Measurements from ENCODE around the gene GPX4.

DNA sequence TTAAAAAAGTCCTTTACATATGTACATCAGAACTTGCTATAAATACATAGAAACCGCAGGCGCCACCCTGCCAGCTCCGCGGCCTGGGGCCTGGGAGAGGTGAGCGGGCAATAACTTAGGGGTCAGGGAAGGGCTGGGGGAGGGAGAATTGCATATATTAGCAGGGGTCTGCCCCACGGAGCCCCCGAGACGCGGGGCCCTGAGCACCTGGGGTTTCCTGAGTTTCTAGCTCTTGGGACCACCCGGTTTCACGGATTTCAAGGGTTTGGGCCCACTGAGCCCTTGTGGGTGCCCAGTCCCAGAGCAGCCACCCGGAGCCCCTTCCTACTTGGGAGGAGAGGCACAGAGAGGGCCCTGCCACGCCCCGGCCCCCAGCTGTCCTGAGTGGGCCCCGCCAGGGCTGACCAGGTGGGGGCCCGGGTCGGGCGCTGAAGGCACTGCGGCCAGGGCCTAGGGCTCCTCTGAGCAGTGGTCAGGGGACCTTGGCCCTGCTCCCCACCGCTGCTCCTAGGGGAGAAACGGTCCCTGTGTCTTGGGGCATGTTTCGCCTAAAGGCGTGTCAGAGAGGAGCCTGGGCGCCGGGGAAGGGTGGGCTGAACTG, 4.0 kb downstream of the GPX4 start:
- TF ChIP-seq POLR2AphosphoS5 (IDR thresholded peaks at IDR 0.05) (no peak), POLR2A (IDR thresholded peaks at IDR 0.05; ENCODE audit: low read depth) (no peak)
- TF ChIP-seq, protein P1, sequence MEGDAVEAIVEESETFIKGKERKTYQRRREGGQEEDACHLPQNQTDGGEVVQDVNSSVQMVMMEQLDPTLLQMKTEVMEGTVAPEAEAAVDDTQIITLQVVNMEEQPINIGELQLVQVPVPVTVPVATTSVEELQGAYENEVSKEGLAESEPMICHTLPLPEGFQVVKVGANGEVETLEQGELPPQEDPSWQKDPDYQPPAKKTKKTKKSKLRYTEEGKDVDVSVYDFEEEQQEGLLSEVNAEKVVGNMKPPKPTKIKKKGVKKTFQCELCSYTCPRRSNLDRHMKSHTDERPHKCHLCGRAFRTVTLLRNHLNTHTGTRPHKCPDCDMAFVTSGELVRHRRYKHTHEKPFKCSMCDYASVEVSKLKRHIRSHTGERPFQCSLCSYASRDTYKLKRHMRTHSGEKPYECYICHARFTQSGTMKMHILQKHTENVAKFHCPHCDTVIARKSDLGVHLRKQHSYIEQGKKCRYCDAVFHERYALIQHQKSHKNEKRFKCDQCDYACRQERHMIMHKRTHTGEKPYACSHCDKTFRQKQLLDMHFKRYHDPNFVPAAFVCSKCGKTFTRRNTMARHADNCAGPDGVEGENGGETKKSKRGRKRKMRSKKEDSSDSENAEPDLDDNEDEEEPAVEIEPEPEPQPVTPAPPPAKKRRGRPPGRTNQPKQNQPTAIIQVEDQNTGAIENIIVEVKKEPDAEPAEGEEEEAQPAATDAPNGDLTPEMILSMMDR (IDR thresholded peaks at IDR 0.05), result no peak
